Measurements from ENCODE around the gene DPCD. TPM values are rescaled to one million over a fixed set of nuclear protein-coding genes. Genes with fewer than 3 reads are reported as not detected.

DPCD gene
- total and polyA plus RNA-seq, 2 of the 8 experiments (the other 6 are each of a cell fraction or from before 2014, with no cell fraction given) = 21.2 to 31.4 TPM

DNA sequence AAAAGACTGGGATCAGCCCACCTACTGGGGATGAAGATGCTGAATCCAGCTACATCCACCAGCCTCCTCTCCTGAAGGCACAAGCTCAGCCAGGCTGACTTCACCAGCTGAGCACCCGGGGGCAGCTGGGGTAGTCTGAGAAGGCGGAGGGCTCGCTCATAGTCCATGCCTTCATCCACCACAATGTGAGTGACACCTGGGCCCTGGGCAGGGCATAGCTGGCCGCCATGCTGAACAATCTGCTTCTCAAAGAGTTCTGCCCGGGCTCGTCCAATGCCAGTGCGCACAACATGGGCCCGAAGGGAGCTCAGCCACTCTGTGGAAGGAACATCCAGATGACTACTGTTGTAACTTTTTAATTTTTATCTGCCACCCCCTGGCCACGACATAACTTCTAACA is 2.3 kb upstream of the DPCD start (continued):
- TF ChIP-seq, protein P1, sequence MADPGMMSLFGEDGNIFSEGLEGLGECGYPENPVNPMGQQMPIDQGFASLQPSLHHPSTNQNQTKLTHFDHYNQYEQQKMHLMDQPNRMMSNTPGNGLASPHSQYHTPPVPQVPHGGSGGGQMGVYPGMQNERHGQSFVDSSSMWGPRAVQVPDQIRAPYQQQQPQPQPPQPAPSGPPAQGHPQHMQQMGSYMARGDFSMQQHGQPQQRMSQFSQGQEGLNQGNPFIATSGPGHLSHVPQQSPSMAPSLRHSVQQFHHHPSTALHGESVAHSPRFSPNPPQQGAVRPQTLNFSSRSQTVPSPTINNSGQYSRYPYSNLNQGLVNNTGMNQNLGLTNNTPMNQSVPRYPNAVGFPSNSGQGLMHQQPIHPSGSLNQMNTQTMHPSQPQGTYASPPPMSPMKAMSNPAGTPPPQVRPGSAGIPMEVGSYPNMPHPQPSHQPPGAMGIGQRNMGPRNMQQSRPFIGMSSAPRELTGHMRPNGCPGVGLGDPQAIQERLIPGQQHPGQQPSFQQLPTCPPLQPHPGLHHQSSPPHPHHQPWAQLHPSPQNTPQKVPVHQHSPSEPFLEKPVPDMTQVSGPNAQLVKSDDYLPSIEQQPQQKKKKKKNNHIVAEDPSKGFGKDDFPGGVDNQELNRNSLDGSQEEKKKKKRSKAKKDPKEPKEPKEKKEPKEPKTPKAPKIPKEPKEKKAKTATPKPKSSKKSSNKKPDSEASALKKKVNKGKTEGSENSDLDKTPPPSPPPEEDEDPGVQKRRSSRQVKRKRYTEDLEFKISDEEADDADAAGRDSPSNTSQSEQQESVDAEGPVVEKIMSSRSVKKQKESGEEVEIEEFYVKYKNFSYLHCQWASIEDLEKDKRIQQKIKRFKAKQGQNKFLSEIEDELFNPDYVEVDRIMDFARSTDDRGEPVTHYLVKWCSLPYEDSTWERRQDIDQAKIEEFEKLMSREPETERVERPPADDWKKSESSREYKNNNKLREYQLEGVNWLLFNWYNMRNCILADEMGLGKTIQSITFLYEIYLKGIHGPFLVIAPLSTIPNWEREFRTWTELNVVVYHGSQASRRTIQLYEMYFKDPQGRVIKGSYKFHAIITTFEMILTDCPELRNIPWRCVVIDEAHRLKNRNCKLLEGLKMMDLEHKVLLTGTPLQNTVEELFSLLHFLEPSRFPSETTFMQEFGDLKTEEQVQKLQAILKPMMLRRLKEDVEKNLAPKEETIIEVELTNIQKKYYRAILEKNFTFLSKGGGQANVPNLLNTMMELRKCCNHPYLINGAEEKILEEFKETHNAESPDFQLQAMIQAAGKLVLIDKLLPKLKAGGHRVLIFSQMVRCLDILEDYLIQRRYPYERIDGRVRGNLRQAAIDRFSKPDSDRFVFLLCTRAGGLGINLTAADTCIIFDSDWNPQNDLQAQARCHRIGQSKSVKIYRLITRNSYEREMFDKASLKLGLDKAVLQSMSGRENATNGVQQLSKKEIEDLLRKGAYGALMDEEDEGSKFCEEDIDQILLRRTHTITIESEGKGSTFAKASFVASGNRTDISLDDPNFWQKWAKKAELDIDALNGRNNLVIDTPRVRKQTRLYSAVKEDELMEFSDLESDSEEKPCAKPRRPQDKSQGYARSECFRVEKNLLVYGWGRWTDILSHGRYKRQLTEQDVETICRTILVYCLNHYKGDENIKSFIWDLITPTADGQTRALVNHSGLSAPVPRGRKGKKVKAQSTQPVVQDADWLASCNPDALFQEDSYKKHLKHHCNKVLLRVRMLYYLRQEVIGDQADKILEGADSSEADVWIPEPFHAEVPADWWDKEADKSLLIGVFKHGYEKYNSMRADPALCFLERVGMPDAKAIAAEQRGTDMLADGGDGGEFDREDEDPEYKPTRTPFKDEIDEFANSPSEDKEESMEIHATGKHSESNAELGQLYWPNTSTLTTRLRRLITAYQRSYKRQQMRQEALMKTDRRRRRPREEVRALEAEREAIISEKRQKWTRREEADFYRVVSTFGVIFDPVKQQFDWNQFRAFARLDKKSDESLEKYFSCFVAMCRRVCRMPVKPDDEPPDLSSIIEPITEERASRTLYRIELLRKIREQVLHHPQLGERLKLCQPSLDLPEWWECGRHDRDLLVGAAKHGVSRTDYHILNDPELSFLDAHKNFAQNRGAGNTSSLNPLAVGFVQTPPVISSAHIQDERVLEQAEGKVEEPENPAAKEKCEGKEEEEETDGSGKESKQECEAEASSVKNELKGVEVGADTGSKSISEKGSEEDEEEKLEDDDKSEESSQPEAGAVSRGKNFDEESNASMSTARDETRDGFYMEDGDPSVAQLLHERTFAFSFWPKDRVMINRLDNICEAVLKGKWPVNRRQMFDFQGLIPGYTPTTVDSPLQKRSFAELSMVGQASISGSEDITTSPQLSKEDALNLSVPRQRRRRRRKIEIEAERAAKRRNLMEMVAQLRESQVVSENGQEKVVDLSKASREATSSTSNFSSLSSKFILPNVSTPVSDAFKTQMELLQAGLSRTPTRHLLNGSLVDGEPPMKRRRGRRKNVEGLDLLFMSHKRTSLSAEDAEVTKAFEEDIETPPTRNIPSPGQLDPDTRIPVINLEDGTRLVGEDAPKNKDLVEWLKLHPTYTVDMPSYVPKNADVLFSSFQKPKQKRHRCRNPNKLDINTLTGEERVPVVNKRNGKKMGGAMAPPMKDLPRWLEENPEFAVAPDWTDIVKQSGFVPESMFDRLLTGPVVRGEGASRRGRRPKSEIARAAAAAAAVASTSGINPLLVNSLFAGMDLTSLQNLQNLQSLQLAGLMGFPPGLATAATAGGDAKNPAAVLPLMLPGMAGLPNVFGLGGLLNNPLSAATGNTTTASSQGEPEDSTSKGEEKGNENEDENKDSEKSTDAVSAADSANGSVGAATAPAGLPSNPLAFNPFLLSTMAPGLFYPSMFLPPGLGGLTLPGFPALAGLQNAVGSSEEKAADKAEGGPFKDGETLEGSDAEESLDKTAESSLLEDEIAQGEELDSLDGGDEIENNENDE (IDR thresholded peaks at IDR 0.05; ENCODE audit: insufficient replicate concordance, low read length) = no peak
- TF ChIP-seq KDM1A (IDR thresholded peaks at IDR 0.05; ENCODE audit: borderline replicate concordance, low read length) (no peak), CEBPB (IDR thresholded peaks at IDR 0.05; ENCODE audit: low read depth, low read length) (no peak), NRF1 (IDR thresholded peaks at IDR 0.05; ENCODE audit: low read depth, low read length) (no peak)

Measured in H1 (cell line).